GM21717 (cell line): Measurements from ENCODE around the gene HMGB2.

ENCODE experiments used
- ATAC-seq: cut with Tn5 transposase; IDR thresholded peaks from one replicate; pipeline ENCODE4 v1.9.1; 2021; ENCODE audit warnings: mild to moderate bottlenecking, moderate library complexity; ENCODE audit not compliant: unreplicated experiment

Gene HMGB2

DNA sequence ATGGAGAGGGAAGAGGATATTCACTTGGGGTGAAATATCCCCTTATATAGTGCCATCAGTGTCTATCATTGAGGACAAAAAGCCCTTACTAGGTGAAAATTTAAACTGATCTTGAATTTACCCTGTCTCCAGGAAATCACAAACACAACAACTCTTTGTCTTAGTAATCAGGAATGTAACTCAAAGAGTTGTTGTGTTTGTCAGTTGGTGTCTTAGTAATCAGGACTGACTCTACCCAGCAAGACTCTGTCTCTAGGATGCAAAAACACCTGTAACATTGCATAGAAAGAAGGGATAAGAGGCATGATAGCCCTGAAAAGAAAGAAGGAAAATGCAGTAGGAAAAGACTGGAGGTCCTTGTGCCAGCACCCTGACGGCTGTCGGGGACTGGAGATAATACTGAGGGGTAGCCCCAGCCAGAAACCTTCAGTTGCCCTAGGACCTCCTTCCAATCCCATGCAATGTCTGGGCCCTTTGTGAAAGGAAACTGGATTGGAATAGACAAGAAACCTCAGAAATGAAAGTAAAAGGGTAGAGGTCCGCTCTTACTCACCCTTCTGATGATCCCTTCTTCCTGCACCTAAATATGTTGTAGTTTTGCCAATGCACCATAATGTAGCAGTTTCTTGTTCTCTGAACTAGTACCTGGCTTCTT lies 45.3 kb downstream of the HMGB2 start:
- no peak for ATAC-seq

DNA sequence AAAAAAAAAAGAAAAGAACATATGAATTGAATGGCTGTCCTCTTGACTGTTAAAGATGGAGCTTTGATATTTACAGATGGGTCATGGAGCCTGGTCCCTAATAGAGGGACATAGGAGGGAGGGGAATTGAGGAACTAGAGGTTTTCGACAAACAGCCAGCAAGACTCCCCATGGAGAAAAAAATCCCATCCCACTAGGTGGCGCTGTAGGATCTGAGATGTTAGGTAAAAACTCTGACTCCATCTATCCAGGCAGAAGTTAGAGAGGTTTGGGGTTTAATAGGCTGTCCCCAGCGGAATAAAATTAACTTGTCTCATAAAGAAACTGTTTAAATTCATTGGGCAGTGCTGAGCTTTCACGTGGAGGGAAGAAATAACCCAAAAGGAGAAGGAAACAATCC lies 45.9 kb downstream of the HMGB2 start:
- ATAC-seq = no peak

DNA sequence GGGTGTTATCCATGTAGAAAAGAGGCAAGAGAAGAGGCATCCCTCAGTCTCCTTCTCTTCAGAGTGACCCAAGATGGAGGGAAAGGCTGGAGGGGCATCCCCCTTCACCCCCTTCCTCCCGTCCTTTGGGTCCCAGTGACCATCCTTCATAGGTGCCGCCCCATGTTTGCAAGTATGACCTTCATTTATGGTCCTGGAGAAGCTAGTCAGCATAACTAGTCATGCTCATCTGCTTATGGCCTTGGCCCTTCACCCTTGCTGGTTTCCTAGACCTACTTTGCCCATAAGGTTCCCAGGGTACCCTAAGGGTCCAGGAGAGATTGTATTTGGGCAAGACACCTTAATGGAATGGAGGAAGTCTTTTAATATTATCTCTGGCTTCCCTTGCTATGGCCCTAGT lies 46.7 kb downstream of the HMGB2 start:
- no peak for ATAC-seq

DNA sequence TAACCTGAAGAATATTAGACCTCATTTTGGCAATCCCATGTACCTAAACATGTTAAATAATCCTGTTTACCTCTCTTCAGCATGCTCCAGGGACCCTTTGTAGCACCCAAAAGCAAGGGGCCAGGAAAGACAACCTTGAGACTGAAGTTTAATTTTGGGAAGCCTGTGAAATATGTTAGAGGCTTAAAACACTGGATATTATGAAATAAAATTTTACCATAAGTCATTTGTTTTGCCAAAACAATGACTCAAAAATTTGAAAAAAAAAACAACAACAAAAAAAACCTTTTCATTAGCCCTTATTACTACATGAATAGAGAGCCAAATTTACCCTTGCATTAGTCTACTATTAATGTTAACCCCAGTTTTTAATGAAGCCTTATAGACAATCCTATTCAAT lies 49.7 kb downstream of the HMGB2 start:
- ATAC-seq = no peak

DNA sequence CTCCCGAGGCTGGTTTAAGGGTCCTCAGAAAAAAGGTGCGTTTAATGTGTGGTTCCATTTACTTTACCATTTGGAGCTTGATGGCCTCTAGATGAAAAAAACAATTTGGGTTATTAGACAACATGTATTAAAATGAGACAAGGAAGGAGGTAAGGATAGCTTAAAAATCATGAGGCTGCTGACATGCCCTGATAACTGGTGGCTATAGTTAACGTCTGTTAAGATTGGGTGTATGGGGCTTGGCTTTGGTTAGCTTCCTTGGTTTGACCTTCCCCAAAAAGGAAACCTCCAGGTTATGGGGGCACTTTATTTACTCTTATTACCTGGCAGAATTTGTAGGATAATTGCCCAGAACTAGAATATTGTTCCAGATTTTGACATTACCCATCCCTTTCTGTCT lies 51.5 kb downstream of the HMGB2 start:
- ATAC-seq = no peak

DNA sequence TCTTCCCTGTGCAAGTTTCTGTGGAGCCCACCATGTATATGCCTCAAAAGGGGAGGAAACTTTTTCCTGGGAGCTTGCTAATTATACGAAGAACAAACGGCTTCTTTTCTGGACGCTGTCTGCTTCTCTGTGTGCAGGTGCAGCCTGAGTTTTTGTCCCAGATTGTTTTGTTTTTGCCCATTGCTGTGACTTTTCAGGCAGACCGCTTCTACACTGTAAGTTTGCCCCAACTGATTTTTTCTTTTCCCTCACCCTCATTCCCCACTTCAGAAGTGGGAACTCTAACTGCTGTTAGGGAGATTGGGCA lies 51.9 kb downstream of the HMGB2 start:
- no peak for ATAC-seq

DNA sequence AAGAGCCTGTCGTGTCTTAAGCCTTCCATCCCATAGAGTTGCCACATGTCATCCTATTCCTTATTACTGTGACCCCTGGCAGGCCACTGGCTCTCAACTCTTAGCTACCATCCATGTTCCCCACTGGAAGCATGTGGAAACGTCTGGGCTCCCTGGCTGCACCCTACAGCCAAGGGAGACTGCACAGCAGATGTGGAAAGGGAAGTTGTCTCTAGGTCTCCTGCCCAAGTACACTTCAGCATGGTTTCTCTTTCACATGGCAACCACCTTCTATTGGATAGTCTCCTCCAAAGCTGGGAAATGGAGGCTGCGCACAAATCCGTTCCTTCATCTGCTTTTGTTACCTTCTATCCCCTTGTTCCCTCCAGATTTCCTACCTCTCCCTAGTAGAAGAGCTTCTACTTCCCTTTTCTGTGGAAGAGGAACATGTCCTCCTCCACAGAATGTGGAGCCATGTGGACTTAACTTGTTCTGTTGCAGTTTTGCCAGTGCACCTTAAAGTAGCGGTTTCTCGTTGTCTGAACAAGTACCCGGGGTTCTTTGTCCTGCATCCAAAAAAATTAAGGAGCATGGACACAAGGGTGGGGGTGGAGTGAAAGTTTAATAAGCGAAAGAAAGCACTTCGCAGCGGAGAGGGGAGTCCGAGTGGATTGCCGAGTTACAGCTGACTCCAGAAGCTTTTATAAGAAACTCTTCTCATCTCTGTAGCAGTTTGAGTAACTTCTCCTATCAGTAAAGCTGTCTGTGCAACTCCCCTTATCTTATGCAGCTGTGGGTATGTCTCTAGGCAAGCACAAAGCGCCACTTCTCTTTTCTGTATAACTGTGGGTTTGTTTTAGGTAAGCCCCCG lies 52.5 kb downstream of the HMGB2 start:
- ATAC-seq = no peak
